ENCODE data around the gene TTC13.

The TTC13 gene

GRCh38 chr1:230900984-230901383 lies 77.7 kb downstream of the TTC13 start:
- CTCF ChIA-PET, result interaction anchor here (1.4 to 2.8 kb wide), 4 partner anchors 7 to 31 kb away, joined by 4 to 12 read pairs (median 6); no protein-coding TSS in a partner anchor
- POLR2A ChIA-PET, result no interaction called here
- TF ChIP-seq CTCF (IDR thresholded peaks at IDR 0.05; ENCODE audit: control extremely low read depth, extremely low read depth, low read depth, missing control alignments), result no peak
- no peak for DNase-seq (ENCODE audit: extremely low spot score)

DNA sequence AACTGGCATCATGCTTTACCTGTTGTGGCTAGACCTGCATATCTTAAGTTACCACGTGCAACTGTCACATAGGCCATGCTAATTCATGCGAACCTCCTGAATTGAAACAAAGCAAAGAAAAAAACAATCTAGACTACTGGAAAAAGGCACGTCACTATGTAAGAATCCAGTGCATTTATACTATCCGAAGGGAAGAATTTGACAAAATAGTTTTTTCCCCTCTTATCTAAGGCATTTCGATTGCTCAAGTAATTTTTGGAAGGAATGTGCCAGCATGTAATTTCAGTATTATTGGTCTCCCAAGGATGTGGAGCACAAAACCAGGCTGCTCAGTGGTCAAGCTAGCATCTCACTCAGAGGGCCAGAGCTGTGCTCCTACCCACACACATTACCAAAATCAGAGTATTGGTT lies 78.8 kb downstream of the TTC13 start:
- TF ChIP-seq CTCF (IDR thresholded peaks at IDR 0.05; ENCODE audit: control extremely low read depth, extremely low read depth, low read depth, missing control alignments), result no peak
- POLR2A ChIA-PET, result no interaction called here
- DNase-seq (ENCODE audit: extremely low spot score), result no peak
- CTCF ChIA-PET, result interaction anchor here (1.4 to 2.8 kb wide), 2 partner anchors 11 to 16 kb away, joined by 4 to 12 read pairs; no protein-coding TSS in a partner anchor

DNA sequence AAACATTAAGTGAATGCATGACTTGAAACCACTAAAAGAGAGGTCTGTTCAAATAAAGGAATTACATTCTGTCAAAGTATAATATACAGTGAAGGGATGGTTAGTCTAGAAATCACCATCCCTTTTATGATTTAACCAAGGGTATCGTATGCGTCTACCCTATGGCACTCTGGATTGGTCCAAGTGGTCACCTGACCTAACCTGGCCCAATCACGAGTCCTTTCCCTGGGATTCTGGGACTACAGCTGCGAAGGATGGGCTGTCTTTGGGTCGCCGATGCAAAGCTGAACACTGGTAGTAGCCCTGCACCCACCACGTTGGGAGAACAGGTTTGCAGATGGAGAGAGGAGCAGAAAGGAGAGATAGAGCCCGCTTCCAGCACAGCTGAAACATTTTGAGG lies 79.9 kb downstream of the TTC13 start:
- no peak for DNase-seq (ENCODE audit: extremely low spot score)
- TF ChIP-seq CTCF (IDR thresholded peaks at IDR 0.05; ENCODE audit: control extremely low read depth, extremely low read depth, low read depth, missing control alignments), result no peak
- POLR2A ChIA-PET, result no interaction called here

DNA sequence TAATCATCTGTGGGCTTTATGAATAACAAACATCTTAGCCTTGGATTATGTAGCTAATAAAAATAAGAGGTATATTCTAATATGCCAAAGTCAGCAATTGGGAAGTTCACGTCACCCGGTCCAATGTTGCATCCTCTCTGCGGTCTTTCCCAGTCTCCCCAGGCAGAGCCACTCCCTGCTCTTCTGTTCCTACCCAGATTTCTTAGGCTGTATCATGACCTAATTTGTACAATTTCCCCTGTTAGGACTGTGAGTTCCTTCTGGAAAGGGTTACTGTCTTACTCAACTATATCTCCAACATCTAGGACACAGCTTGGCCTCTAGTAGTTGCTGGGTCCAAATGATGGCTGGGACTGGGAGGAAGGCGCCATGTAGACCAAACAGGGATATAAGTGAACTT lies 80.5 kb downstream of the TTC13 start:
- ChIA-PET POLR2A (no interaction called here), CTCF (interaction anchor here (1.1 to 1.4 kb wide), 3 partner anchors 13 to 34 kb away, joined by 3 to 6 read pairs (median 4); no protein-coding TSS in a partner anchor)
- TF ChIP-seq CTCF (IDR thresholded peaks at IDR 0.05; ENCODE audit: control extremely low read depth, extremely low read depth, low read depth, missing control alignments), result no peak

More for the DNA sequence above, 79.9 kb downstream of the TTC13 start:
- CTCF ChIA-PET, result interaction anchor here (1.1 to 1.4 kb wide), 3 partner anchors 12 to 33 kb away, joined by 3 to 6 read pairs (median 4); no protein-coding TSS in a partner anchor

DNA sequence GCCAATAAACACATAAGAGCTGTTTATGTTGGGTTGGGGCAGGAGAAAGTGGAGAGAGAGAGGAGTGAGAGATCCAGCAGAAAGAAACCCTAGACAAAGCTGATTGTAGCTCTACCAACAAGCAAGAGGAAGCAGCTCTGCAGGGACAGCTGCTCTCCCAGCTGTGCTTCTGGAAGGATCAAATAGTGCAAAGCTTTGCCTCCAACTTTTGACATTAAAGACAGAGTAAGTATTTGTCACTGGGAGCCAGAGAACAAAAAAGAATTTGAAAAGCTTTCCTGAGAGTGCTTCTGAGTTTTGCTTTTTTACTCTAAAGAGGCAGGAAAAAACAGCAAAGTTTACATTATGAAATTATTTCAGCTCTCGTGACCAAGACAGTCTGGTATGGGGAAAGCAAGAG lies 81.9 kb downstream of the TTC13 start:
- TF ChIP-seq CTCF (IDR thresholded peaks at IDR 0.05; ENCODE audit: control extremely low read depth, extremely low read depth, low read depth, missing control alignments), result no peak
- DNase-seq (ENCODE audit: extremely low spot score), result no peak
- ChIA-PET POLR2A (no interaction called here), CTCF (interaction anchor here (0.9 to 2.6 kb wide), 3 partner anchors 10 to 22 kb away, joined by 3 to 7 read pairs (median 3); no protein-coding TSS in a partner anchor)

More for the DNA sequence above, 80.5 kb downstream of the TTC13 start:
- DNase-seq (ENCODE audit: extremely low spot score), result no peak

DNA sequence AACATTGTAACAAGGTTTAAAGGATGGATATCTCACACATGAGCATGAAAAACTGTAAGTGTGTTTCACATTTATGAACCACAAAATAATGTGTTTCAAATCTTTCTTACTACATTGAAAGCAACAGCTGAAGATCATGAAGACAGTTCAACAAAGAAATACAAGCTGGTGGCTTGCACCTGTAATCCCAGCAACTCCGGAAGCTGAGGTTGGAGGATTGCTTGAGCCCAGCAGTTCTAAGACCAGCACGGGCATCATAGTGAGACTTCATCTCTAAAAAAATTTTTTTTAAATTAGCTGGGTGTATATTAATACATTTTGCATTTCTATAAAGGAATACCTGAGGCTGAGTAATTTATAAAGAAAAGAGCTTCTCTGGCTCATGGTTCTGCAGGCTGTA lies 83.2 kb downstream of the TTC13 start:
- no peak for DNase-seq (ENCODE audit: extremely low spot score)
- CTCF ChIA-PET, result interaction anchor here (1.0 to 2.6 kb wide), 2 partner anchors 23 to 47 kb away, joined by 3 to 7 read pairs; no protein-coding TSS in a partner anchor
- POLR2A ChIA-PET, result no interaction called here
- no peak for TF ChIP-seq CTCF (IDR thresholded peaks at IDR 0.05; ENCODE audit: control extremely low read depth, extremely low read depth, low read depth, missing control alignments)
